NB4 (cell line): Measurements from ENCODE around the gene NOC4L.

Experiments used
- CTCF ChIP-seq: IDR thresholded peaks from one replicate; pipeline ENCODE4 v1.5.1; 2012; ENCODE audit warnings: low read depth, low read length
- MAX ChIP-seq: IDR thresholded peaks from 2 replicates; pipeline ENCODE4 v1.6.1; 2011; ENCODE audit warnings: low read depth, low read length
- MYC ChIP-seq: IDR thresholded peaks from 2 replicates; pipeline ENCODE4 v1.6.1; 2011; ENCODE audit warnings: low read depth, low read length
- POLR2A ChIP-seq: IDR thresholded peaks from 2 replicates; pipeline ENCODE4 v1.6.1; 2011; ENCODE audit warnings: mild to moderate bottlenecking; ENCODE audit not compliant: insufficient read length; ENCODE audit errors: extremely low read depth

- no peak for TF ChIP-seq CTCF
- TF ChIP-seq POLR2A, result no peak
- TF ChIP-seq MYC, result no peak
- no peak for TF ChIP-seq MAX
Observed at GRCh38 chr12:132111654-132112304, 32.5 kb upstream of the NOC4L start.
